DMS79 (cell line): Measurements from ENCODE around the gene AGBL4.

Experiments used
- DNase-seq: peaks from one replicate; lab custom pipeline; 2025; lab: John Stamatoyannopoulos, UW

The AGBL4 gene

GRCh38 chr1:48830715-48831114 lies 1193.0 kb downstream of the AGBL4 start:
- DNase-seq: no peak

GRCh38 chr1:48829446-48829845 lies 1194.3 kb downstream of the AGBL4 start:
- DNase-seq: no peak

- DNase-seq: peak; percentile 72
Measured at GRCh38 chr1:48823168-48823567, 1200.6 kb downstream of the AGBL4 start.

GRCh38 chr1:48820491-48820890 lies 1203.3 kb downstream of the AGBL4 start:
- no peak for DNase-seq

GRCh38 chr1:48817505-48818114 lies 1206.1 kb downstream of the AGBL4 start:
- no peak for DNase-seq

- no peak for DNase-seq
Measured at GRCh38 chr1:48810740-48811139, 1213.0 kb downstream of the AGBL4 start.

GRCh38 chr1:48808496-48808895 lies 1215.3 kb downstream of the AGBL4 start:
- DNase-seq: no peak

- DNase-seq: no peak
Measured at GRCh38 chr1:48807554-48808260, 1216.0 kb downstream of the AGBL4 start.

- no peak for DNase-seq
Measured at GRCh38 chr1:48803474-48803873, 1220.3 kb downstream of the AGBL4 start.

GRCh38 chr1:48794816-48795215 lies 1228.9 kb downstream of the AGBL4 start:
- no peak for DNase-seq

- DNase-seq: no peak
Measured at GRCh38 chr1:48793863-48794262, 1229.9 kb downstream of the AGBL4 start.

GRCh38 chr1:48792961-48793360 lies 1230.8 kb downstream of the AGBL4 start:
- DNase-seq: peak; percentile 52

GRCh38 chr1:48790397-48790796 lies 1233.4 kb downstream of the AGBL4 start:
- no peak for DNase-seq

GRCh38 chr1:48789903-48790302 lies 1233.9 kb downstream of the AGBL4 start:
- peak; percentile 40 for DNase-seq

GRCh38 chr1:48785869-48786268 lies 1237.9 kb downstream of the AGBL4 start:
- no peak for DNase-seq

GRCh38 chr1:48784301-48784700 lies 1239.5 kb downstream of the AGBL4 start:
- DNase-seq: peak; percentile 82

- peak; percentile 30 for DNase-seq
Measured at GRCh38 chr1:48777219-48777895, 1246.4 kb downstream of the AGBL4 start.

- DNase-seq: peak; percentile 86
Measured at GRCh38 chr1:48776393-48777218, 1247.1 kb downstream of the AGBL4 start, which contains the start of gene BEND5. Gene BEND5 (minus strand): TSS chr1:48776891. CDS start chr1:48776831, 60 bp downstream.

GRCh38 chr1:48775831-48776392 lies 1247.8 kb downstream of the AGBL4 start:
- peak; percentile 12 for DNase-seq

GRCh38 chr1:48773133-48773532 lies 1250.6 kb downstream of the AGBL4 start:
- no peak for DNase-seq

- no peak for DNase-seq
Measured at GRCh38 chr1:48772211-48772610, 1251.5 kb downstream of the AGBL4 start.

- DNase-seq: no peak
Measured at GRCh38 chr1:48771561-48771960, 1252.2 kb downstream of the AGBL4 start.
